Measurements from ENCODE around the gene ZSWIM5.

The ZSWIM5 gene

DNA sequence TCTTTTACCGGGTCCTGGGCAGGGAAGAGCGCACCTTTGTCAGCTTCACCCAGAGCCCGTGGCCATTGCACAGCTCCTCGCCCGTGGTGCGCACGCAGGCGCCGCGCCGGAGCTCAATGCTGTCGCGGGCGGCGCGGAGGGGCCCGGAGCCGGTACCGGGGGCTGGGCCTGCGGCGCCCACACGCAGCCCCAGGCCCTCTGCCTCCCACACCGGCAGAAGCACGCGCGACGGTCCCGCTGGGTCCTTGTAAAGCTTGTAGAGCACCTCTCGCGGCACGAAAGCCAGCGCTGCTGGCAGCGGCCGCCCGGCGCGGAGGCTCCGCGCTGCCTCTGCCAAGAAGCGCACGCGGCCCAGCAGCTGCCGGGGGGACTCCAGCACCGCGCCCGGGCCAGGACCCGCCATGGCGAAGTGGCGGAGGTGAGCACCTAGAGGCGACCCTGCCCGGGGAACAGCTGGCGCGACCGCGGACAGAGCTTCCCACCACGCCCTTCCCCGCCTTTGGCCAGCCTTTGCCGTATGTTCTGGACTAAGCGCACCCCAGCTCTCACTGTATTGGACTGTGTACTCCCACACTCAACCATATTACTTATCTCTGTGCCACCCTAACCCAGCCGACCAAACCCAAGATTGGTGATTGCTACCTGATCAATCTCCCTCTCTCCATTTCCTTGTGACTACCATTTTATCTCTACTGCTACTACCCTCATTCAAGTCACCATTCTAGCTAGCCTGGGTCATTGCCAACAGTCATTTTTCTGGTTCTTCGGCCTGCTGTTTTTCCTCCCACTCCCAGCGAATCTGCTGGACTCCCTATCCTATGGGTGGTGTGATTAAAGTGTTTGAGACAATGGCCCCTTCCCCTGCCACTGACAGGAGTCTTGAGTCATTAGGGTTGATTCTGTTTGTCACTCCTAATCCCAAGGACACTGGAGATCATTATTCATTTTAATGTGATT, 195.3 kb downstream of the ZSWIM5 start, which contains the start of gene HECTD3:
Gene HECTD3 (minus strand): TSS at position 470 of the 957 bp plus-strand sequence. CDS start 67 bp downstream, at position 403.
- no peak for TF ChIP-seq CTCF (IDR thresholded peaks at IDR 0.05)

DNA sequence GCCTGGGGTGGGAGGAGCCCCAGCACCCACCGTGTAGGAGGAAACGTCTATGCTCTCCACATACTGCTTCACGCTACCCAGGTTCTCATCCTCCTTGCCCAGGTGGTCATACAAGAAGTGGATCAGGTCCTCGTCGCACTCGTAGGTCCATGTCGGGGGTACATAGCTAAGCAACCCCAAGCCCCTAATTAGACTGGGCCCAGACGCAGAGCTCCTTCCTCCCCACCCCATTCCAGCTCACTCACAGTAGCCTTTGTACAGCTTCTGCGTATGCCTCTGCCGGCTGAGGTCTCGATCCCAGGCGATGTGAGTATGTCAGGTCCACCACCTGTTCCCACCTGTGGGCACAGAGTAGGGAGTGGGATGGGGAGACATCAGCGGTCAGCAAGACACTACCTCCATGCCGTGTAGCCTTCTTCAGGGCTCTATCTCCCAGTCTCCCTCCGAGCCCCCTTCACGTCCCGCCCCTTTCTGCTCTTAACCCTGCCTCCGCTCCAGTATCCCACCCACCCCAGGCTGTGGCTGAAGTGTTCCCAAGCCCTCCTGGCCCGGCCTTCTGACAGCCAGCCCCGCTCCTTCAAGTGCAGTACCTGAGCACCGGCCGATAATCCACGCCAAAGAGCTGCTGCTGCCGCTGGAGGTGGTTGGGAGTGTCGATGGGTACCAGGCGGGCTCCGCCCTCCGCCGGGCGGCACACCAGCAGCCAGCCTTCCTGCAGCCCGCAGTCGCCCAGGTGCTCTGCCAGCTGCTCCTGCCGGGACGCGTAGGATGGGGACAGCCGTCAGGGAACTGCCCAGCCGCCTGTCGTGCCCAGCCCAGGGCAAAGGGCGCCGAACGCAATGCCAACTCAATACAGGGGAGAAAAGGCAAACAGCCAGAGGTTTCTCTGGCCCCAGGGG, 196.2 kb downstream of the ZSWIM5 start:
- no peak for TF ChIP-seq CTCF (IDR thresholded peaks at IDR 0.05)

DNA sequence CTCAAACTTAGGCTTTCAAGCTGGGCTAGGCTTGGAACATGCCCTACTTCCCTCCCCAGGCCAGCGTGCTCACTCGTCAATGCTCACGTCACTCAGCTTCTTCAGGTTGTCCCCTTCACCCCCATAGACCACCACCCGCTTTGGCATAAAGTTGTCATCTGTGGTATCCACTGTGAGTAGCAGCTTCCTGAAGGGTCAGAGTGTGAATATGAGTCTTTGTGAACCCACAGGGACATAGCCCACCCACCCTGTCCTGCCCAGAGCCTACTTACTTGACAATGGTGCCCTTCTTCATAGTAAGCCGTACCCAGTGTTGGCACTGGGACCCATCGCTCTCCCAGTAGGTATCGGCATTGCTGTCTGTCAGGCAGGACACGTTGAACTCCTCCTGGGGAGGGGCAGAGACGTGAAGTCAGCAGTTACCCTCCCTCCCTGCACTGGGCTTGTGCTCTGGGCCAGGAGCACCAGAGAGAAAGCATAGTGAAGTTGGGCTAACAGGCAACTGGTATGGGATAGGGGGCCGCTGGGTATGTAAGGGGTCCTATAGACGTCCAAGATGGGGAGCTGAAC, 197.0 kb downstream of the ZSWIM5 start:
- TF ChIP-seq CTCF (IDR thresholded peaks at IDR 0.05): no peak

DNA sequence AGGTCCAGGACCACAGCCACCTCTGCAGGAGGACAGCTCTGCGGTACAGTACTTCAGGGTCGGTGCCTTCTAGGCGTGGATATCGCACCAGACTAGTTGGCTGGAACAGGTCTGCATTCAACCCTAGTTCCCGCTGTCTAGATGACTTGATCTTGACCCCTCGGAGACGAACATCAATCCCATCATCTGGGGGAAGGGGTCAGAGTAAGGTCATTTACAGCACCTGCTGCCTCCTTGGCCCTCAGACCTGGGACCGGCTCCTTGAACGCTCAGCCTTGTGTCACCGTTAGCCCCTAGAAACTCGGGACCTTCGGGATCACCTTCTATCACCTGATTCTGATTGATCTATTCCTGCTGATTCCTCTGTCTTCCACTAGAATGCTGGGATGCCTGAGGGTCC, 197.9 kb downstream of the ZSWIM5 start:
- no peak for TF ChIP-seq CTCF (IDR thresholded peaks at IDR 0.05)

GRCh38 chr1:45008076-45008475, 198.3 kb downstream of the ZSWIM5 start:
- TF ChIP-seq CTCF (IDR thresholded peaks at IDR 0.05): no peak

DNA sequence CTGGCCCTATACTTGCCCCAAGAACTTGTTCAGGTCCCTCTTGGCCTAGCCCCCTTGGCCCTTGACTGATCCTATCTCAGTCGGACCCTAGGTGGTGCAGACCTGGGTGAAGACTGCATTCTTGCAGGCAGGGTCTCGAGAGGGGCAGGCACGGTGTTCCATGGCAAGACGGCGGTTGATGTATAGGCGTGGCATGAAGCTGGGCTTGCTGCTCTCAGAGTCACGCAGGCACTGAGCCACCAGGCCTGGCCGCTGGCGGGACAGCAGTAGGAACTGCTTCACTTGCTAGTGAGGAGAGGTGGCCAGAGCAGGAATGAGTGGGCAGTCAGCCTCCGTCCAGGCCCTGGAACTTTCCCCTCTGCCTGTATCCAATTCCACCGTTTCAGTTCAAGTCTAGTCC, 199.1 kb downstream of the ZSWIM5 start:
- no peak for TF ChIP-seq CTCF (IDR thresholded peaks at IDR 0.05)

DNA sequence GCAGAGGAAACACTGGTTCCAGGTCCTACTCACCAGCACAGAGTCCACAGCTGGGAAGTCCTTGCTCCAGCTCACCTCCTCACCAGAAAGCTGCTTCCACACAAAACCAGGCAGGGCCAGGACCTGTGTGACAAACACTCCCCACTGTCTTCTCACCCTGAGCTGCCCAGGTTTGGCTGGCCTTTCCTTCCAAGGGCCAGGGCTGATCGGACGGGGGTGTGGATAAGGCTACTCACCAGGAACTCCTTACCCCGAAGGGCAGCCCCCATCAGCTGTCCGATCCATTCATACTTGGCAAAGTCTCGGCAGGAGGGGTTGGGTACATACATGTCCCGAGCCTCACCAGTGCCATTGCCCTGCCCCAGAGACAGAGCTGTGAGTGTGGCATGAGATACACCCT, 200.6 kb downstream of the ZSWIM5 start:
- no peak for TF ChIP-seq CTCF (IDR thresholded peaks at IDR 0.05)
